Ishikawa (cell line): Measurements from ENCODE around the gene CDC37.

Experiments
- CEBPB ChIP-seq: IDR thresholded peaks from 2 replicates; pipeline ENCODE4 v1.6.1; 2012
- CREB1 ChIP-seq: IDR thresholded peaks from 2 replicates; pipeline ENCODE4 v1.6.1; 2012; ENCODE audit warnings: low read depth
- EGR1 ChIP-seq: IDR thresholded peaks from 2 replicates; pipeline ENCODE4 v1.6.1; 2012
- EP300 ChIP-seq: IDR thresholded peaks from 2 replicates; pipeline ENCODE4 v1.6.1; 2012; ENCODE audit warnings: borderline replicate concordance
- FOXM1 ChIP-seq: IDR thresholded peaks from 2 replicates; pipeline ENCODE4 v1.6.1; 2012; ENCODE audit warnings: low read depth, borderline replicate concordance
- RAD21 ChIP-seq: IDR thresholded peaks from 2 replicates; pipeline ENCODE4 v1.6.1; 2012; ENCODE audit warnings: low read depth
- TEAD4 ChIP-seq: IDR thresholded peaks from 2 replicates; pipeline ENCODE4 v1.6.1; 2012
- USF1 ChIP-seq: IDR thresholded peaks from 2 replicates; pipeline ENCODE4 v1.6.1; 2012
- YY1 ChIP-seq: IDR thresholded peaks from 2 replicates; pipeline ENCODE4 v1.6.1; 2012; ENCODE audit warnings: low read depth
- ZBTB7A ChIP-seq: IDR thresholded peaks from 2 replicates; pipeline ENCODE4 v1.6.1; 2012; ENCODE audit warnings: low read depth
- TF ChIP-seq, protein P1 (sequence below): IDR thresholded peaks from 2 replicates; pipeline ENCODE4 v1.6.1; 2012; ENCODE audit warnings: low read depth, mild to moderate bottlenecking

DNA sequence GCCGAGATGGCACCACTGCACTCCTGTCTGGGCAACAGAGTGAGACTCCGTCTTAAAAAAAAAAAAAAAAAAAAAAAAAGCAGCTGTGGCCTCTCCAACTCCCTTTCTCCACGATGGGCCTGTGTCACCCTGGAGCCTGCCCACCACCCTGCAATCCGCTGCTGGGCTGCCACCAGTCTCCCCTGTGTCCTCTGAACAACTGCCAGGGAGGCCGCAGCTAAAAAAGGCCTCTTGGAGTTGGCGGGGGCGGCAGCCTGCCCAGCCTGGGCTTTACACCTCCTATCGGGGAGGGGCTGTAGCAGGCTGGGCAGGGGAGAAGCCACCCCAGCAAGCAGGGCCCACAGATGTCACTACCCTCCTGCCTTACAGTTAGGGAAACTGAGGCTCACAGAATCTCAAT lies 3.5 kb downstream of the CDC37 start:
- TF ChIP-seq CEBPB = no peak
- TF ChIP-seq CREB1 = no peak
- TF ChIP-seq EP300 = no peak
- no peak for TF ChIP-seq YY1
- TF ChIP-seq, protein P1, sequence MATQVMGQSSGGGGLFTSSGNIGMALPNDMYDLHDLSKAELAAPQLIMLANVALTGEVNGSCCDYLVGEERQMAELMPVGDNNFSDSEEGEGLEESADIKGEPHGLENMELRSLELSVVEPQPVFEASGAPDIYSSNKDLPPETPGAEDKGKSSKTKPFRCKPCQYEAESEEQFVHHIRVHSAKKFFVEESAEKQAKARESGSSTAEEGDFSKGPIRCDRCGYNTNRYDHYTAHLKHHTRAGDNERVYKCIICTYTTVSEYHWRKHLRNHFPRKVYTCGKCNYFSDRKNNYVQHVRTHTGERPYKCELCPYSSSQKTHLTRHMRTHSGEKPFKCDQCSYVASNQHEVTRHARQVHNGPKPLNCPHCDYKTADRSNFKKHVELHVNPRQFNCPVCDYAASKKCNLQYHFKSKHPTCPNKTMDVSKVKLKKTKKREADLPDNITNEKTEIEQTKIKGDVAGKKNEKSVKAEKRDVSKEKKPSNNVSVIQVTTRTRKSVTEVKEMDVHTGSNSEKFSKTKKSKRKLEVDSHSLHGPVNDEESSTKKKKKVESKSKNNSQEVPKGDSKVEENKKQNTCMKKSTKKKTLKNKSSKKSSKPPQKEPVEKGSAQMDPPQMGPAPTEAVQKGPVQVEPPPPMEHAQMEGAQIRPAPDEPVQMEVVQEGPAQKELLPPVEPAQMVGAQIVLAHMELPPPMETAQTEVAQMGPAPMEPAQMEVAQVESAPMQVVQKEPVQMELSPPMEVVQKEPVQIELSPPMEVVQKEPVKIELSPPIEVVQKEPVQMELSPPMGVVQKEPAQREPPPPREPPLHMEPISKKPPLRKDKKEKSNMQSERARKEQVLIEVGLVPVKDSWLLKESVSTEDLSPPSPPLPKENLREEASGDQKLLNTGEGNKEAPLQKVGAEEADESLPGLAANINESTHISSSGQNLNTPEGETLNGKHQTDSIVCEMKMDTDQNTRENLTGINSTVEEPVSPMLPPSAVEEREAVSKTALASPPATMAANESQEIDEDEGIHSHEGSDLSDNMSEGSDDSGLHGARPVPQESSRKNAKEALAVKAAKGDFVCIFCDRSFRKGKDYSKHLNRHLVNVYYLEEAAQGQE = no peak
- no peak for TF ChIP-seq EGR1
- no peak for TF ChIP-seq RAD21
- TF ChIP-seq USF1 = no peak
- TF ChIP-seq FOXM1 = no peak
- no peak for TF ChIP-seq ZBTB7A
- TF ChIP-seq TEAD4 = no peak
